ENCODE results near the gene EIF5AL1.
"Not testable (repeated sequence)": the region's sequence is repeated elsewhere in the genome, so short reads cannot be mapped to it uniquely, and the experiment has no call there.

The EIF5AL1 gene

DNA sequence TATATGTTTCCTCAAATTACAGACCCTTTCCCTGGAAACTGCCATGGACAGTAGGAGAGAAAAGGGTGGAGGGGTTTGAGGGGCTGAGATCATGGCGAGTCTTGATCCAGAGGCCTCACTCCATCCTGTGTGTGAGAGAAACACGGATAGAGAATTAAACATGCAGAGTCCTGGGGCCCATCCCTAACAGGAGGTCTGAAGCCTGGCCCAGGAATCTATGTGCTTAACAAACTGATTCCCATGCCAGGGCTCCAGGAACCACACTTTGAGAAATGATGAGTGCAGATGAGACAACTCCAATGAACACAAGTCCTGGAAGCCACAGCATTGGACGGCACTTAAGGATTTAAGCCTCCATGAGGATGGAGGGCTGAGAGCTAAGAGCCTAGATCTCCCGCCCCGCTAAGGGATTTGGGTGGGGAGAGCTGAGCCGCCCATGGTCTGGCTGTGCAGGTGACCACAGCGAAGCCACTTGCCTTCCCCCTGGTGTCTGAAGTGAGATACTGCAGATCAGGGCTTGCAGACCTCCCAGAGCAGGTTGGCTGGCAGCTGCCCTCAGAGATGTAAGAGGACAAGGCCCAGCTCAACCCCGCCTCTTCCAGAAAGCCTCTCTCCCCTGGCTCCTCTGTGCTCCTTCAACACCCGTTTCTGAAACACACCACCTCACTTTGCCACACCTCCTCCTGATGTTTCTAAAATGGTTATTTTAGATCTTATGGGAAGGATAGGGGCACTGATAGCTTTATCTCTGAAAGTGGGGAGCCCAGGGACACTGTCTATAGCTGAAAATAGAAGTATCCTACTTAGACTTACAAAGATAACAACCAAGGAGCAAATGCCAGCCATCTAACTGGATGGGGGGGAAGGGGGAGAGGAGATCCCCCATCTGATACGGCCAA lies 24.8 kb upstream of the EIF5AL1 start:
- DNase-seq (ENCODE audit: low spot score), result peak; percentile 20

DNA sequence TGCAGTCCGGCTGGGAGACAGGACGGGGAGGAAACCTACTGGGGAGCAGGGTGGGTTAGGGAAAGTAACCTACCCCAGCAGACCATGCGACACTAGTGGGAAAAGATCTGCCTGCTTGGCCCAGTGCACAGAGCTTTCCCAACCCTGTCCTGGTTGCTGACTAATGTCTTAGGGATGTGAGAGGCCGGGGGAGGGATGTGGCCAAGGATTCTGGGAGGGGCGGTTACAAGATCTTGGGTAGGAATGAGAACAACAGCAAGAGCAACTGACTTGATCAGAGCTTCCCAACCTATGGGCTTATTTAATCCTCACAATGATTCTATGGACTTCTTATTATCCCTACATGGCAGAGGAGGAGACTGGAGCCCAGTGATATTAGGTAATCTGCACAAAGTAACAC lies 24.0 kb upstream of the EIF5AL1 start:
- no peak for DNase-seq (ENCODE audit: low spot score)

- no peak for DNase-seq (ENCODE audit: low spot score)
These were observed 23.5 kb upstream of the EIF5AL1 start for GRCh38 chr10:79488870-79489269.

DNA sequence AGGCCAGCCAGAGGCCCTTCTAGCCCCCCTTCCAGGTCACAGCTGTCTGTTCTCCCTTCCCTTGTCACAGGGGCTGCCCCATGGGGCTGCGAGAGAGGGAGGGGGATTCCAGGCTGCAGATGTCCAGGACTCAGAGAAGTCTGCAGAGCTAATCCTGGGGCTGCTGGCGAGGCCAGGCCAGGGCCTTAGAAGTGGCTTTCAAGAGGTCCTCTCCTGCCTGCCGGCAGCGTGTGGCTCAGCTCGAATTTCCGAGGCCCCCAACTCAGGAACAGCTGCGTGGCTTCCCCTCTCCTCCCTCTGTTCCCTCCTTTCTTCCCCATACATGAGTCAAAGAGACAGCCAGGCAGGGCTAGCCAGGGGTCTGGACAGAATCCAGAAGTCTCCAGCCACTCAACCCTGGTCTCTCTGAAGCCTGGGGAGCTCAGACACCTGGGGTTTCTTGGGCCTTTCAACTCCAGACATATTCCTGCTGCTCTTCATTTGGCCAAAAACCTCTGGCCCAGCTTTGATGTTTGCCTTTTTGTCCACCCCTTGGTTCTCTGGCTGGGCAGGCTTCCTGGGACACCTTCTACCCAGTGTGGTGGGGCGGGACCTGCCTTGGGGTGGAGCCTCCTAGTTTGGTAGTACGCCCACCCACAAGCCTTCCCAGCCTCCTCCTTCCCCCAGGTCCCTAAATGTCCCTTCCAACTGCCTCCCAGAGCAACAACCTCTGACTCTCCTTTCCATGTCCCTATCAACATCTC lies 21.8 kb upstream of the EIF5AL1 start:
- DNase-seq (ENCODE audit: low spot score), result no peak

DNA sequence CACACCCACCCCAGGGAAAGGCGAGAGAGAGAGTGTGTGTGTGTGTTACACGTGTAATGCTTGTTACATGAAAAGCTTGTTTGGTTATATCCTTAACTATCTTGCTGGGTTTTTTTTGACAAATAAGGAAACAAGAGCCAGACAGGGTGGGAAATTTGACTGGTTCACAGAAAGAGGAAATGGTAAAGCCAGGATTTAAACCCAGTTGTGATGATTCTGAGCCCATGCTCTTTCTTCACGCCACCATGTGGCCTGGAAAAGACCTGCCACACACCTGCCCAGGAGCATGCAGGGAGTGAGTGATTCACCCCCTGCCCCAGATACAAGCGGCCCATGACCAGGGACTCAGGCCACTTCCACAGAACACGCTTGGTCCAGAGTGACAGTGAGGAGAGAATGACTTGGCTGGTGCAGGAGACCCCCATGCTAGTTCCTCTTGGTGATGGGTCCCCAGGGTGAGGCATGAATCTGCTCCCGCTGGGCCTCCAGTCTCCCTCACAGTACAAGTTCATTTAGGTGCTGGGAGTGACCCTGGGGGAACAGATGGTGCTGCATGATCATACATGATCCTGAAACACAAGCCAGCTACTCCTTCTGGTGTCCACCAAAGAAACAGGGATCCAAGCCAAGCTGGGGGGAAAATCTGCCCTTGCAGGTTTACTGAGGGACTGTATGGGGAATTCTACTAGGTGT lies 21.0 kb upstream of the EIF5AL1 start:
- no peak for DNase-seq (ENCODE audit: low spot score)

DNA sequence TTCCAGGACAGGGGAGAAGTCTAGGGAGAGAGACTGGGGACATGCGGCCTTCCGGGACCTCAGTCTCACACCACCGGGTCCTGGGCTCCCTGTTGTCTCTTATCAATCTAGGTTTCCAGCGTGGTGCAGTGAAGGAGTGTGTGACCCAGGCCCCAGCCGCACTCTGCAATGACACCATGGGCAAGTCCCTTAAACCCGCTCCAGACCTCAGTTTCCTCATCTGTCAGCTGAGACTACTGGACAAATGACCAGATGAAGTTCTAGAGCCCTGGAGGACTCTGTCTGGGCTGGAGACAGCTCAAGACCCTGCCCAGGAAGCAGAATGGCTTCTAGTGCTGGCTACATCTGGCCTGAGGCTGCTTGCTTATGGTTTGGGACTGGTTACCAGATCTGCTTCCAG lies 20.1 kb upstream of the EIF5AL1 start:
- DNase-seq (ENCODE audit: low spot score), result no peak

- no peak for DNase-seq (ENCODE audit: low spot score)
These were observed 19.5 kb upstream of the EIF5AL1 start for GRCh38 chr10:79492839-79493238.

GRCh38 chr10:79493806-79494205 lies 18.5 kb upstream of the EIF5AL1 start:
- DNase-seq (ENCODE audit: low spot score), result no peak

- DNase-seq (ENCODE audit: low spot score), result no peak
These were observed 17.2 kb upstream of the EIF5AL1 start for GRCh38 chr10:79494871-79495705.

- no peak for DNase-seq (ENCODE audit: low spot score)
These were observed 16.5 kb upstream of the EIF5AL1 start for GRCh38 chr10:79495791-79496190.

DNA sequence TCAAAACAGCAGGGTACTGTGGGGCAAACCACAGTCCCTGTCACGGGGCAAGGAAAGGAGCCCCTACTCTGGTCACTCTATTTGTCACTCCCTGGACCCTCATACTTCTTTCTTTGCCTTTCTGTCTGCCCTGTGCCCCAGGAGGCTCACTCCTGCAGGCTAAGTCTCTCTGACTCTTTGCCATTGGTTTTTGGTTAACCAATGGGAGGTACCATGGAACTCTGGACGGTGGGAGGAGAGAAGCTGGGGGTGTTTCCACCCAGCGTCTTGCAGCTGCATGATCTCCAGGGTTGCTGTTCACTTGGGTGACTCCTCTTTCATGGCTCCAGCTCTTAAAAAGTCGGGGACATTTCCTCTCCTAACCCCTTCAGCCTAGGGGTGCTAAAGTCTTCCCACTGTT lies 15.4 kb upstream of the EIF5AL1 start:
- no peak for DNase-seq (ENCODE audit: low spot score)

- no peak for DNase-seq (ENCODE audit: low spot score)
These were observed 14.0 kb upstream of the EIF5AL1 start for GRCh38 chr10:79498291-79498829.

GRCh38 chr10:79502561-79503309 lies 9.6 kb upstream of the EIF5AL1 start:
- no peak for DNase-seq (ENCODE audit: low spot score)

DNA sequence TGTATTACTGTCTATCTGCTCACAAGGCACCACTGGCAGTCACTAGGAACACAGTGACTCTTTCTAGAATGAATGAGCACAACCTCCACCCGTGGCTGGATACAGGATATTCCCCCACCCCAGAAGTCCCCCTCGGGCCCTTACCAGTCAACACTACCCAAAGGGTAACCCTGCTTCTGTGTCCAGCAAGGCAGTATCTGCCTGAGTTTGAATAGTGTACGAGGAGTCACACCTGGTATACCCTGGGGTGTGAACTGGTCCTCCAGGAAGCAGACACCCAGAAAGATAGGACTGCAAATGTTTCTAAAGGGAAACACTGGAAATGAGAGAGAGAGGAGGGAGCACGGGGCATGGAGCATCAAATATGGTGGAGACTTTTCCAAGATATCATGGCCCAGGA lies 8.5 kb upstream of the EIF5AL1 start:
- DNase-seq (ENCODE audit: low spot score), result not testable (repeated sequence)

GRCh38 chr10:79504483-79504882 lies 7.8 kb upstream of the EIF5AL1 start:
- DNase-seq (ENCODE audit: low spot score), result not testable (repeated sequence)

- not testable (repeated sequence) for DNase-seq (ENCODE audit: low spot score)
These were observed 7.0 kb upstream of the EIF5AL1 start for GRCh38 chr10:79505328-79505727.

GRCh38 chr10:79505829-79506228 lies 6.5 kb upstream of the EIF5AL1 start:
- DNase-seq (ENCODE audit: low spot score), result no peak

DNA sequence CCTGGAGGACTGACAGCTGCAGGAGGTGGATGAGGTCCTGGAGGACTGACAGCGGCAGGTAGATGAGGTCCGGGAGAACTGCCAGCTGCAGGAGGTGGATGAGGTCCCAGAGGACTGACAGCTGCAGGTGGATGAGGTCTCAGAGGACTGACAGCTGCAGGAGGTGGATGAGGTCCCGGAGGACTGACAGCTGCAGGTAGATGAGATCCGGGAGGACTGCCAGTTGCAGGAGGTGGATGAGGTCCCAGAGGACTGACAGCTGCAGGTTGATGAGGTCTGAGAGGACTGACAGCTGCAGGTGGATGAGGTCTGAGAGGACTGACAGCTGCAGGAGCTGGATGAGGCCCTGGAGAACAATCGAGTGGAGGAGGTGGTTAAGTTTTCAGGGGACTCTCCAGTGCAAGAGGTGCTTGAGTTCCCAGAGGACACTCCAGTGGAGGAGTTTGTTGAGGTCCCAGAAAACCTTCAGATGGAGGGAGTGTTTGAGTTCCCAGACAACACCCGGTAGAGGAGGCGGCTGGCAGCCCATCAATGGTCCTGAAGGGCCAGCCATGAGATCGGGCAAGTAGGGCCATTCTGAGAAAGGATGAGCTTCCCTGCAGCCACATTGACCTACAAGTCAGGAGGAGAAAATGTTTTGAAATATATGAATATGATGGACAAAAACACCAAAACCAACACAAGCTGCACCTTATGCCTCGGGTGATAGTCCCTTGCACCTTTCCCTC lies 4.7 kb upstream of the EIF5AL1 start:
- DNase-seq (ENCODE audit: low spot score), result no peak

GRCh38 chr10:79508245-79508644 lies 4.1 kb upstream of the EIF5AL1 start:
- not testable (repeated sequence) for DNase-seq (ENCODE audit: low spot score)
